SJCRH30 (cell line): ENCODE measurements around the gene FES. TPM values are rescaled to one million over a fixed set of nuclear protein-coding genes. Genes with fewer than 3 reads are reported as not detected.
A peak's percentile ranks its signal among the peaks of the same experiment; 100 is the strongest.
"Not testable (repeated sequence)": the region's sequence is repeated elsewhere in the genome, so short reads cannot be mapped to it uniquely, and the experiment has no call there.

ENCODE experiments used
- DNase-seq, 2 experiments: peaks; one replicate each; pipeline ENCODE4 v3.0.0-alpha.2; 2015 to 2020
- H3K27ac ChIP-seq: fragments of 250-450 bp; sonication (Bioruptor Pico); 2 replicates; pipeline ENCODE4 v1.5.1; 2020; ENCODE audit warnings: mild to moderate bottlenecking, moderate library complexity
- H3K27me3 ChIP-seq: fragments of 250-450 bp; sonication (Bioruptor Pico); 2 replicates; pipeline ENCODE4 v1.5.1; 2020; ENCODE audit warnings: mild to moderate bottlenecking, moderate library complexity
- H3K36me3 ChIP-seq: fragments of 250-450 bp; sonication (Bioruptor Pico); 2 replicates; pipeline ENCODE4 v1.5.1; 2020; ENCODE audit warnings: mild to moderate bottlenecking, moderate library complexity
- H3K4me1 ChIP-seq: fragments of 250-450 bp; sonication (Bioruptor Pico); 2 replicates; pipeline ENCODE4 v1.5.1; 2020; ENCODE audit warnings: mild to moderate bottlenecking, moderate library complexity
- H3K4me3 ChIP-seq: fragments of 250-450 bp; sonication (Bioruptor Pico); 2 replicates; pipeline ENCODE4 v1.5.1; 2020; ENCODE audit warnings: mild to moderate bottlenecking, moderate library complexity
- H3K9me3 ChIP-seq: fragments of 250-450 bp; sonication (Bioruptor Pico); replicated peaks from 2 replicates; pipeline ENCODE4 v1.5.1; 2020; ENCODE audit warnings: mild to moderate bottlenecking, moderate library complexity
- total RNA-seq: library from RNA; depleted of rRNA; stranded (reverse); fragments of >200 nt; shearing (Covaris generic); gene quantifications from 2 replicates; pipeline ENCODE4 v1.2.3, GENCODE V29; 2014

FES gene
- total RNA-seq, 1 experiment from 2014 or later = 1.1 TPM

DNA sequence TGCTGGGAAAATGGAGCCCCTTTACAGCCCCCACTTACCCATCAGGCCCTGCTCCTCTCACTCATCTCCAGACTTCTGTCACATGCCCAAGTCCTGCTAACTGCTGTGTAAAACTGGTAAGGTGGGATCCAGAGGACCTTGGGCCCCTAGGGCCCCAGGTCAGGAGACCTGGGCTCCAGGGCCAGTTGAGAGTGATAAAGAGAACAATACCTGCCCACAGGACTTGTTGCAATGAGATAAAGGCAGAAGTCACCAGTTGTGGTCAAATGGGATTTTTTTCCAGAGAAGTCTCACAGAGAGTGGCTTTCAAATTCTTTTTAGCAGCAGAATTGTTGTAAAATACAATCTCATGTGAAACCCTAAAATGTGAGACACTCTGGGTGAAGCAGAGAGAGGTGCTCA, 15.2 kb upstream of the FES start:
- peak overlapping the region; percentile 11 for H3K27ac ChIP-seq
- no peaks in the 10 kb centered on the region for H3K9me3 ChIP-seq
- H3K4me1 ChIP-seq = peaks cover 43% of the 10 kb centered on the region
- no peaks in the 10 kb centered on the region for H3K36me3 ChIP-seq
- H3K4me3 ChIP-seq = no peak overlapping the region
- no peak for DNase-seq
- H3K27me3 ChIP-seq = no peaks in the 10 kb centered on the region

DNA sequence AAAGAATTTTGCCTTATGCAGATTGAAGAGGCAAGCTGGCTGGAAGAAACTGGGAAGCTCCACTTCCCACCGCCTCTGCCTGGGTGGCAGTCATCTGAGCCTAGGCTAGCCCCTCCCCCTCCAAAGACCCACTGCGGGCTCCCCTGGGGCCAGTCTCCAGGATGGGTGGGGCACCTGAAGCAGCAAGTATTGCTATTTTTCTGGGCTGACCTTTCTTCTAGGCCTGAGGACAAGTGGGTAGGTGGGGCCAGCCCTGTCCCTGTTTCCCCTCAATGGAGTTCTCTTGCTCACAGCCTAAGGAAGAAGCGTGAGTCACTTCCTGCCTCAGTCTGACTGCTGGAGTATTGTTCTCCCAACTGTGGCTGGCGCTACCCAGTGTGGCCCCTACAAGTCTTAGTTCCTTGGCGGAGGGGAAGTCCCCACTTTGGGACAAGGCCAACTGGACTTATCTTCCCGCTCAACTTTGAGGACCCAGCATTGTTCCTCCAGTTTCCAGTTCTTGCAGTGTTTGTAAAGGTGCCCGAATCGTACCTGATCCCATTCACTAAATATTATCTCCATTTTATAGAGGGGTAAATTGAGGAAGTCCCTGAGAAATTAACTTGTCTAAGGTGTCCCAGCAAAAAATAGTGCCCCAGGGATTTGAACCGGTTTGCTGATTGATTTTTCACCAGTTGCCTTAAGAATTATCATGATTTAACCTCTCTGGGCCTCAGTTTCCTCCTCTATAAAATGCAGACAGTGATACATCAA, 14.5 kb upstream of the FES start:
- H3K36me3 ChIP-seq = no peaks in the 10 kb centered on the region
- H3K9me3 ChIP-seq = no peaks in the 10 kb centered on the region
- H3K4me1 ChIP-seq = peaks cover 47% of the 10 kb centered on the region
- DNase-seq = peak; percentile 76 to 86
- H3K4me3 ChIP-seq = no peak overlapping the region
- peak overlapping the region; percentile 11 for H3K27ac ChIP-seq
- H3K27me3 ChIP-seq = no peaks in the 10 kb centered on the region

DNA sequence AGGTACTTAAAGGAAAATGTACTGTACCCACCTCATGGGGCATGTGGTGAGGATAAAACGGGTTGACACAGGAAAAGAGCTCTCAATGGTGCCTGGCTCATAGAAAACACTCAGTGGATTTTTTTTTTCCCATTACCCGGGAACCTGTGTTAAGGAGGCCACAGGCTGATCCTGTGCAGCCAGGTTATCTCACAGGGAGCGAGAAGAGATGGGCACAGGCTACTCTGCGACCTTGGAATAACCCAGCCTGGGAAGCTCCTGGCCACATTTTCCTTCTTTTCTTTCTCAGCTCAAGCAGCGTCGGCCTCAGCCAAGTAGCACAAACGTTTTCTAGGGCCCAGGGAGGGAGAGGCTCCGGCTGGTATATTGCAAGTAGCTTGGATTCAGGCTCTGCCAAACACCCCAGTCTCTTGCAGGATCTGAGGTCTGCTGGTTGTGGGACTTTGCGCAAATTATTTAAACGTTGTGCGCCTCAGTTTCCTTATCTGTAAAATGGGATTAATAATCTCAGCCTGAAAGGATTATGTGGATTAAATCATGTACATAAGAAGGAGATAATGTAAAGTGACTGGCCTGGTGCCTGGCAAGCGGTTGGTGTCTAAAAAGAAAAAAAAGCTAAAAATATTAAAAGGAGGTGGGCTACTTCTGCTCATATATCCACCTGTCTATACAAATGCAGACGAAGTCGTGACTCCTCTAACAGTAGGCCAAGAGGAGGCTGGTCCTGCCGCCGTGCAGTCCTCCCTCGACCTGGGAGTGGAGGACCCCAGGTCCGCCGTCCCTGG, 13.8 kb upstream of the FES start:
- H3K4me1 ChIP-seq = peaks cover 44% of the 10 kb centered on the region
- no peaks in the 10 kb centered on the region for H3K27me3 ChIP-seq

DNA sequence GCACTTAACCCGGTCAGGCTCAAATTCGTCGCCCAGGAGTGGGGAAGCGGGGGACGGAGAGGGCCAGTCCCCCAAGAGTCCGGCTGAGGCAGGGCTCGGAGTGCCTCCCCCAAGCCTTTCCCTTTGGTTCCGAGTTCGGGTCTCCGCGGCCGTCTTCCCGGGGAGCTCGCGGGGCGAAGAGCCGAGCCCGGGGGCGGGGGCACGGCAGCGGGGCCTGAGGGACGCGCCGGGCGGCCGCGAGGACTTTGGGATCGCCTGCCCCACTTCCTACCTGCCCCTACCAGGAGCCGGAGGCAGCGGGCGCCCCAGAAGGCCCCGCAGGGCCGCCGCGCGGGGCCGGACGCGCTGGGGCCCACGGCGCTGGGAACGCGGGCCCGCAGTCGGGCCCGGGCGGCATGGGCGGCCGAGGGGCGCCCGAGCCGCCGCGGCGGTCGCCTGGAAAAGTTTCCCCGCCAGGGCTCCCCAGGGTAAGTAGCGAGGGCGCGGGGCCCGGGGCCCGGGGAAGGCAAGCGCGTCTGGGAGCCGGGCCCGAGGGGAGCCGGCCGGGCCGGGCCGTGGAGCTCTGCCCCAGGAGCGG, 13.1 kb upstream of the FES start:
- Histone ChIP-seq H3K4me1 (peaks cover 44% of the 10 kb centered on the region), H3K9me3 (no peaks in the 10 kb centered on the region), H3K36me3 (no peaks in the 10 kb centered on the region), H3K27me3 (no peaks in the 10 kb centered on the region), H3K27ac (peak overlapping the region; percentile 45), H3K4me3 (peak overlapping the region; percentile 72)
- DNase-seq = peak; percentile 49 to 61

More for the DNA sequence above, 13.8 kb upstream of the FES start:
- no peaks in the 10 kb centered on the region for H3K9me3 ChIP-seq
- DNase-seq = peak in 1 of 2 experiments; percentile 60
- H3K36me3 ChIP-seq = no peaks in the 10 kb centered on the region
- H3K4me3 ChIP-seq = peak overlapping the region; percentile 72
- H3K27ac ChIP-seq = peak overlapping the region; percentile 45

DNA sequence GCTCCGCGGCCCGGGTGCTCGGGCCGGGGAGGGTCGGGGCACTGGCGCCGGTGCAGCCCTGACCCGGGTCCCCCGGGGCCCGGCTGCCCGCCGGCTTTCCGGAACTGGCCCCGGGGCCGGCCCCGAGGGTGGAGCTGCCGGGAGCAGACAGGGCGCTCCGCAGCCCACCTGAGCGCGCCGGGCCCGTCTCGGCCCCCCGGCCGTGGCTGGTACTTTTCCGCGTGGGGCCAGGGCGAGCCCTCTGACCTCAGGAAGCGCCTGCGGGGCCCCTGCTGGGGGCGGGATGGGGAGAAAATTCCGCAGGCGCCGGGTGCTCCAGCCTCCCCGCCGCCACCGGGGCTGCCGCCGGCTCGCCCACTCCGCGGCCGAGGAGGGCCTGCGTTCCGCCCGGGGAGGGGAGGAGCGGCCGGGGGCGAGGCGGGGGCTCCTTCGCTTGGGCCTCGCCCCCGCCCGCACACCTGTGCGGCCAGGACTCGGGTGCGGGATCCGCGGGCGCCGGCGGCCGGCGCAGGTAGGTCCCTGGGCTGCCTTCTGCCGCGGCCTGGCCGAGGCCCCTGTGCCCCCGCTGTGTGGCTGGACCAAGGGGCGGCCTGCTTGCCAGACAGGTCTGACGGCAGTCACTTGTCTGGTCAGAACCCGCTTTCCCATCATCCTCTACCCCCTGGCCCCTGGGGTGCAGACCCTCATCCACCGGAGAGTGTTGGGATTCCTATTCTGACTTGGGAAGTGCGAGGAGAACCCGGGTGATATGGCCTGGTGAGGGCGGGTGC, 12.4 kb upstream of the FES start:
- no peaks in the 10 kb centered on the region for H3K9me3 ChIP-seq
- no peaks in the 10 kb centered on the region; the same call in 1 of the 2 replicates for H3K36me3 ChIP-seq
- DNase-seq = peak in 1 of 2 experiments; percentile 31
- H3K27me3 ChIP-seq = no peaks in the 10 kb centered on the region
- H3K4me3 ChIP-seq = peak overlapping the region; percentile 72
- peaks cover 44% of the 10 kb centered on the region for H3K4me1 ChIP-seq
- H3K27ac ChIP-seq = peak overlapping the region; percentile 61

DNA sequence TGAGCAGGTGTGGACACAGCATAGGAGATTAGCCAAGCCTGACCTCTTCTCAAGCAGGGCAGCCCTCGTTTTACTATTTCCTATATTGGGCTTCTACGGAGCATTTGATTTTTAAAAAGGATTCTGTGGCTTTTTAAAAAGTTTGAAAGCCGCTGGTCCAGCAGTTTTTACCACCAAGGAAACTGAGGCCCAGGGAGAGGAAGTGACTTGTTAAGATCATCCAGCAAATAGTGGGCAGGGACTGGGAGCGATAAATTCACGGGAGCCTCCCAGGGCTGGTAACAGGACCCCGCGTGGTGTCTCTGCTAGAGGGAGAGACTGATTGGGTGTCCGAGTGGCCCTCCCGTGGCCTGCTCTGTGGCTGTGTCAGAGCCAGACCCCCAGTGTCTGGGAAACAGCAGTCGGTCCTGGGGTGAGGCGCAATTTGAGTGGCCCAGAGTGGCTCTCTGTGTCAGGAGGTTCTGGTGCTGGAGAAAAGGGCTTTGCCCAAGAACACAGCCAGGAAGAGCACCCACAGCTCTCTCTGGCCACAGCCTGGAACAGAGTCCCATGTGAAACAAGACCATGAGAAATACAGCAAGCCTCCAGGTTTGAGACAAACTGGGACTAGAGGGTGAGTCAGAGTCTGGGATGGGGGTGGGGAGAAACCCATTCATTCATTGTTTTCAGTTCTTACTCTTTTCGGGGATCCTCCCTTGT, 11.7 kb upstream of the FES start:
- Histone ChIP-seq H3K9me3 (no peaks in the 10 kb centered on the region), H3K36me3 (peaks cover 5% of the 10 kb centered on the region; the same call in 1 of the 2 replicates), H3K4me1 (peaks cover 44% of the 10 kb centered on the region), H3K27me3 (no peaks in the 10 kb centered on the region), H3K4me3 (peak overlapping the region; percentile 72), H3K27ac (peak overlapping the region; percentile 61)
- DNase-seq = peak in 1 of 2 experiments; percentile 52

DNA sequence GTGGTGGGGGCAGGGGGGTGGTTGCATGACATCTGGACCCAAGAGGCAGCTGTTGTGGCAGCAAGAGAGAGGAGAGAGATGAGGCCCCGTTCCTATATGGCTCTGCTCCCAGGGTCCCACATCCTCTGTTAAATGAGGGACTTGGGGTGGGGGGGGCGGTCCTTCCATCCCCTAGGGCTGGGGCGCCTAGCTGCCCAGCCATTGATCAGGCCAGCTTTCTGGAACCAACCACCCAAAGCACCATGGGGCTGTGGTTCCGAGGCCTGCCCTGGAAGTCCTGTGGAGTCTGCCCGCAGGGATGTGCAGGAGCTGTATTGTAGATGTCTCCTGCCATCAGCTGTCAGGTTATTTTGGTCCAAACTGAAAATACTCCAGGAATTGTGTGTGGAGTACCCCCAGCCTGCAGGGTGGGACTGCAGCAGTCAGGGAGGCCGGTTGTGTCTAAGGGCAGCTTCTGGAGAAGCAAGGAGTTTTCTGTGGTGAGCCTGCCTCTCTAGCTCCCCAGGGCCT, 10.8 kb upstream of the FES start:
- peak in 1 of 2 experiments; percentile 50 for DNase-seq
- no peaks in the 10 kb centered on the region for H3K9me3 ChIP-seq
- no peak overlapping the region for H3K4me3 ChIP-seq
- H3K27ac ChIP-seq = peak overlapping the region; percentile 61
- H3K27me3 ChIP-seq = no peaks in the 10 kb centered on the region
- peaks cover 43% of the 10 kb centered on the region for H3K4me1 ChIP-seq
- H3K36me3 ChIP-seq = peaks cover 5% of the 10 kb centered on the region; the same call in 1 of the 2 replicates

DNA sequence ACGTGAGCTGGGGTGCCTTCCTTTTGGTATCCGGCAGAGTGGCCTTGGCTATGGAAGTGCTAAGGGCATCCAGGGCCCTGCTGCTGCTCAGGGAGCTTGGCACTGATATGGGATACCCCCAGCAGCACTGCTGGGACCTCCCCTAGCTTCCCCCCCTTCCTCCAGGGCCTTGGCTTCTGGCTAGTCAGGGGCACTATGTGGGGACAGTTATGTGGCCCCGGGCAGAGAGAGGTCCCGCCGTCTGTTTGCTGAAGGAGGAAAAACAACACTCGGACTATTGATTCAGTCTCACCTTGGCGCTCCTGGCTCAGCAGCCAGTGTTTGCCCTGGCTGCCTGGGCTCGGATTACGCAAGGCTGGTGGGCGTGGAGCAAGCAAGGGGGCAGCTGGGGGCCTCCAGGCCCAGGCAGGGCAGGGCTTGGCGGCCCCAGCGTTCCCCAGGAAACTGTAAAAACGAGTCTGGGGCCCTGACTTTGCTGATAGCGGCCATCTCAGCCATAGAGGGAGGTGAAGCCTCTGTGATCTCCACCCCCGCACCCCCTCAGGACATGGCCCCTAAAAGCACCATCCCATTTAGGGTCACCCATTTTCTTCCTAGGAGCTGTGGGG, 10.2 kb upstream of the FES start:
- Histone ChIP-seq H3K9me3 (no peaks in the 10 kb centered on the region), H3K36me3 (peaks cover 5% of the 10 kb centered on the region; the same call in 1 of the 2 replicates), H3K4me1 (peaks cover 37% of the 10 kb centered on the region), H3K27me3 (no peaks in the 10 kb centered on the region), H3K27ac (peak overlapping the region; percentile 61), H3K4me3 (no peak overlapping the region)
- peak; percentile 59 to 72 for DNase-seq

DNA sequence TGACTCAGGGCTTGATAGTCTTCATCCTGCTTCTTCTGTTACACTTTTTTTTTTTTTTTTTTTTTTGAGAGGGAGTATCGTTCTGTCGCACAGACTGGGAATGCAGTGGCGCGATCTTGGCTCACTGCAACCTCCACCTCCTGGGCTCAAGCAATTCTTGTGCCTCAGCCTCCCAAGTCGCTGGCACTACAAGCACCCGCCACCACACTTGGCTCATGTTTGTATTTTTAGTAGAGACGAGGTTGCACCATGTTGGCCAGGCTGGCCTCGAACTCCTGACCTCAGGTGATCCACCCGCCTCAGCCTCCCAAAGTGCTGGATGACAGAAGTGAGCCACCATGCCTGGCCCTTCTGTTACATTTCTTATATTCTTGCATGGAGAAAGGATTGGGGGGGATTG, 9.3 kb upstream of the FES start:
- DNase-seq, H3K27me3 ChIP-seq, H3K9me3 ChIP-seq, H3K36me3 ChIP-seq, H3K4me3 ChIP-seq, H3K27ac ChIP-seq: not testable (repeated sequence)
- peaks cover 28% of the 10 kb centered on the region for H3K4me1 ChIP-seq

DNA sequence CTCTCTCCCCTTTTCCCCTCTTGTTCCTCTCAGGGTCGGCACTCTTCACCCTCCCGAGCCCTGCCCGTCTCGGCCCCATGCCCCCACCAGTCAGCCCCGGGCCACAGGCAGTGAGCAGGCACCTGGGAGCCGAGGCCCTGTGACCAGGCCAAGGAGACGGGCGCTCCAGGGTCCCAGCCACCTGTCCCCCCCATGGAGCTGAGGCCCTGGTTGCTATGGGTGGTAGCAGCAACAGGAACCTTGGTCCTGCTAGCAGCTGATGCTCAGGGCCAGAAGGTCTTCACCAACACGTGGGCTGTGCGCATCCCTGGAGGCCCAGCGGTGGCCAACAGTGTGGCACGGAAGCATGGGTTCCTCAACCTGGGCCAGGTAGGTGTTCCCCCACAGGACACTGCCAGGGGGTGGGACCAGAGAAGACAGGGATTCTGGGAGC, 8.7 kb upstream of the FES start:
- DNase-seq = no peak
- Histone ChIP-seq H3K27ac (no peak overlapping the region), H3K36me3 (peaks cover 5% of the 10 kb centered on the region; the same call in 1 of the 2 replicates), H3K9me3 (no peaks in the 10 kb centered on the region), H3K27me3 (no peaks in the 10 kb centered on the region), H3K4me1 (peaks cover 26% of the 10 kb centered on the region), H3K4me3 (no peak overlapping the region)

DNA sequence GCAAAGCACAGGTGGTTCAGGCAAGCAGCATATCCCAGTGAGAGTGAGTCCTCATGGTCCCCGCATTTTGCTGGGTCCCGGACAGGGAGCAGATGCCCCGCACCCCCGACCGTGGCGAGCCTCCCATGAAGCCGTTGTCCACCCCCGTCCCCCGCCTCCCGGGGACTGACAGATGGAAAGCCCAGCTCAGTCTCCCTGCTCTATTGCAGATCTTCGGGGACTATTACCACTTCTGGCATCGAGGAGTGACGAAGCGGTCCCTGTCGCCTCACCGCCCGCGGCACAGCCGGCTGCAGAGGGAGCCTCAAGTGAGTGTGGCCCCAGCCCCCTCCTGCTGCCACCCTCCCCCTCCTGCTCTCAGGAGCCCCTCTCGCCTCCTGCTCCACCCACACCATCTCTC, 8.3 kb upstream of the FES start:
- Histone ChIP-seq H3K9me3 (no peaks in the 10 kb centered on the region), H3K27ac (no peak overlapping the region), H3K4me1 (peaks cover 26% of the 10 kb centered on the region), H3K36me3 (peaks cover 5% of the 10 kb centered on the region; the same call in 1 of the 2 replicates), H3K27me3 (no peaks in the 10 kb centered on the region), H3K4me3 (no peak overlapping the region)
- DNase-seq = no peak

DNA sequence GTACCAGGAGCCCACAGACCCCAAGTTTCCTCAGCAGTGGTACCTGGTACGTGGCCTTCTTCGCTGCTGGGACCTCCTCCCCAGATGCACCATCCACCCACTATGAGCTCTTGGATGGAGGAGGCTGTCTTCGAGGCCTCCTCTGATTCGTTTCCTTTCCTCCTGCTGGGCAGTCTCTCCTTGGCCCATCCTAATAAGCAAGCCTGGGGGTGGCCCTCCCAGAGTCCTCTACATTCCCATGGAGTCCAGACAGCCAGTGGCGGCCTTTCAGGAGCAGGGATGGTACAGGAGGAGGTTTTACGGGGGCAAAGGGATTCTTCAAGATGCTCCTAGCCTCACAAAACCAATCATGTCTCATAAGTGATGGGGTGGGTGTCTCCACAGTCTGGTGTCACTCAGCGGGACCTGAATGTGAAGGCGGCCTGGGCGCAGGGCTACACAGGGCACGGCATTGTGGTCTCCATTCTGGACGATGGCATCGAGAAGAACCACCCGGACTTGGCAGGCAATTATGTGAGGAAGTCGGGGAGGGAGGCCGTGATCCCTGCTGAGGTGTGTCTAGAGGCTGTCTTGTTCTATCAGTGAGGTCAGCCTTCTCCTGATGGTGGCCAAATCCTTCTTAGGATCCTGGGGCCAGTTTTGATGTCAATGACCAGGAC, 7.7 kb upstream of the FES start:
- H3K4me1 ChIP-seq = peaks cover 26% of the 10 kb centered on the region
- DNase-seq = no peak
- H3K4me3 ChIP-seq = no peak overlapping the region
- peaks cover 5% of the 10 kb centered on the region; the same call in 1 of the 2 replicates for H3K36me3 ChIP-seq
- no peaks in the 10 kb centered on the region for H3K9me3 ChIP-seq
- H3K27ac ChIP-seq = no peak overlapping the region
- H3K27me3 ChIP-seq = no peaks in the 10 kb centered on the region

DNA sequence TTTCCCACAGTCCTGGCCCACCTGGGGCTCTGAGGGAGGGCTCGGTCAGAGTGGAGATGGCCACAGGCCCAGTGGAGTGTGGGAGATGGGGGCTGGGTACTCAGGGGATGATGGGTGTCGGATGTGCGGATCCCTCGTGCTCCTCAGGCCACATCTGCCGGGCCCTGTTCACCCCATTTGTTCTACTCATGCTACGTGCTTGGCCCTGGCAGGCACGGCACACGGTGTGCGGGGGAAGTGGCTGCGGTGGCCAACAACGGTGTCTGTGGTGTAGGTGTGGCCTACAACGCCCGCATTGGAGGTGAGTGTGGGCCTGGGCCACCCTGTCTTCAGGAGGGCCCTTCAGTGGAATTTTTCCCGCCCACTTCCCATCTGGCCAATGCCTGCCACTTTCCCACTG, 7.0 kb upstream of the FES start:
- no peak for DNase-seq
- peaks cover 5% of the 10 kb centered on the region; the same call in 1 of the 2 replicates for H3K36me3 ChIP-seq

More for the DNA sequence above, 7.0 kb upstream of the FES start:
- Histone ChIP-seq H3K27ac (no peak overlapping the region), H3K27me3 (no peaks in the 10 kb centered on the region), H3K4me3 (no peak overlapping the region), H3K4me1 (peaks cover 24% of the 10 kb centered on the region), H3K9me3 (no peaks in the 10 kb centered on the region)
